Dermis microvascular lymphatic vessel endothelial cell (primary cell): ENCODE measurements around the gene SEMA3C. TPM values are rescaled to one million over a fixed set of nuclear protein-coding genes. Genes with fewer than 3 reads are reported as not detected.

Experiments used
- DNase-seq, 2 donors: peaks; one replicate each; pipeline versions ENCODE4 v3.0.0 to v3.0.0-alpha.2; 2010; ENCODE audit warnings: low read depth in 2 of 2
- total RNA-seq: library from RNA; depleted of rRNA; stranded (reverse); fragments of >200 nt; gene quantifications from 2 replicates; pipeline ENCODE4 v1.2.1, GENCODE V29; 2014

SEMA3C gene
- total RNA-seq, 1 donor from 2014 or later: under 0.01 TPM

DNA sequence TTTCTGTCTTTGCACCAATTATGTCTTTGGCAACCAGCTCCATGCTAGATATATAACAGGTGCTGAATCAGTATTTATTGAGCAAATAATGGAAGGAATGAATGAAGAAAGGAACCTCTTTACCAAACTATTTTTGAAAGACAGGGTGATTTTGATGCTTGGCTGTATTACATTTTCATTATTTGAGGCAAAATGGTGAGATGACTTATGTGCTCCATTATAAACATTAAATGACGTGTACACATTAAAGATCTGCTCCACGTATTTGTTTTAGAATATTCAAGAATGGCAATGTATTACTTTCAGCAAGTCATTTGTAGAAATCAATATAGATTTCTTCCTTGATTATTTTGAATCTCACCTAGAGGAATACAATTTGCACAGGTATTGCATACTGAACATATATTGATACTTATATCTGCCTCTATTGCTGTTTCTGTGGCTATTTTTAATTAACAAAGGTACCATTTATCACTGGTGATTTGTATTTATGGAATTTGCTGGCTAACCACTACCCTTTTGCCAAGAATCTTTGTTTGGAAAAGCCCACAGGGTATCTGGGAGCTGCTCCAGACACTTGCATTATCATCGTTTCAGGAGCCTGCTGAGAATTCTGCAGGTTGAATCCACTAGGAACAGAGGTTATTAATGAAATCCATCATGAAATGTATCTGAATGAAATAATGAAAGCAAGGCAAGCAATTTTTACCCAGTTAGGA is 92.2 kb downstream of the SEMA3C start:
- DNase-seq: no peak

DNA sequence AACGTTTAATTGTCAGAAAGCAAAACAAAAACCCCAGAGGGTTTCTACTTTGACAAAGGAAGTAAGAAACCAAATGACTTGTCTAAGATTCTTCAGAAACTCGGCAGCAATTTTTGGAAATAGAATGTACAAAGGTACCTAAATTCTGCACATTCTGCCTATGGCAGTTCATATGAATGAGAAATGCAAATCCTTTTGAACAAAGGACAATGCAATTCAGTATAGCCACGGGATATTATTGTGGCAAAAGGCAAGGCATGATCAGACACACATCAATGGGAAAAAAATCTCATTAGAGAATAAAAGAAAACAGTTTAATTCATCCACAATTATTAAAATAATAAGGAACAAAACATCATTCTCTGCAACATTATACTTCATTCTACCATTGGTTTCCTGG is 93.4 kb downstream of the SEMA3C start:
- no peak for DNase-seq

GRCh38 chr7:80824253-80824652 is 94.6 kb downstream of the SEMA3C start:
- DNase-seq: no peak

DNA sequence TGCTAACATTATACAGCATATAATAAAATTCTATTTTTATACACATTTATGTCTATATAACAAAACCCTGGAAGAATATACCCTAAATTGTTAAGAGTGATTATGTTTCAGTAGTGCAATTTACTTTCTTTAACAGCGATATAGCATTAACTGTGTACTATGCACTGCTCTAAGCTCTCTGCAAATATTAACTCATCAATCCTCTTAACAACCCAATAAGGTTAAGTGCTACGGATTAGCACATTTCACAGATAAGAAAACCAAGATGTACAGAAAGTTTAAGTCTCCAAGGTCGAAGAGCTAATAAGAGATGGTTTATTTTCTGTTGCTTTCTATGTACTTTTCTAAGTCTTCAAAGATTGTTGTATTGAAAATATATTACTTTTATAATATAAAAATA is 95.8 kb downstream of the SEMA3C start:
- DNase-seq: no peak

GRCh38 chr7:80821771-80822319 is 97.0 kb downstream of the SEMA3C start:
- DNase-seq: no peak

DNA sequence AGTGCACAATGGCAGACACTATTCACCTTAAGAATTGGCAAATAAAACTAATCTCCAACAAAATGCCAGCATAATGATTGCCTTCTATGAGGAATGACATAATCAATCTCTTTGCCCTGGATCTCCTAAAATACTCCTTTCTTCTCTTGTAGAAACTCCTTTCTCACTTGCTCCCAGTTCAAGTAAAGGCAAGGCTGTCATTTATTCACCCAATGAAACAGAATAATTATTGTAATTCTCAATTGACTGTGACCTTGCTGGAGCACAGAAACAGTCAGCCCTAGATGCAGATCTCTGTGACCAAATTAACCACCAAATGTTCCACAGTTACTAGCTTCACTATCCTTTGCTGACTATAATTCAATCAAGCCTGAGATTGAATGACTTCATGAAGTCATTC is 99.3 kb downstream of the SEMA3C start:
- no peak for DNase-seq

DNA sequence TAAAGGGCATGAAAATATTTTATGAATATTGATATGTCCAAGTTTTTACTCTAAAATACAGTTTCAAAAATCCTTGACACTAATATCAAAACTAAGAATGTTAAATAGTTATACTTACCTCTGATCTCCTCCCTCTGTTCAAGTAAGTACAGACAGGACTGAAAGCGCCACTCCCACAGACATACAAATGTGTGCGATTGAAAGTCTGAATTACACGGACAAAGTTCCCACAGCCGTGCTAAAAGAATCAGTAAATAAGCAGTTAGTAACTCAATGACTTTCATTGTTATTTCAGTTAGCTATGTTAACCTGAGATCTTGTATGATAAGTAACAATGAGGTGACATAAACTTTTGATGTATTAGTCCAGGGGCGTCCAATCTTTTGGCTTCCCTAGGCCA is 100.7 kb downstream of the SEMA3C start:
- DNase-seq: no peak

DNA sequence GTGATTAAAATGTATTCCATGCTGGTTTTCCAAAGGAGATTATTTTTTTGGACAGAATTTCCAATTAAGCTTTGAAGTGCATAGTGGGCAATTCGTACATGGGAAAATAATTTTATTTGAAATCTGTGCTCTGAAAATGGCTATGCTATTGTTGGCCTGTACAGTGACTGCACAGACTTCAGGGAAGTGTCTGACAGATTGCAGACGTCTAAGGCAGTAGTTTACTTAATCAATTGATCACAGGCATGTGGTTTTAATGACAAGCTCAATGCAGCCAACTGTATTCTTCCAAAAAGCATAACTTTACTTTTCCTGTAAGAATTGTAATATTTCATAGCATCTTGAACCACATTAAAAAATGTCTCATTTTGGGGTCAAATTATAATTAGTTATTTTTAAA is 102.0 kb downstream of the SEMA3C start:
- no peak for DNase-seq

GRCh38 chr7:80815733-80816132 is 103.1 kb downstream of the SEMA3C start:
- DNase-seq: no peak

- DNase-seq: no peak
Measured at GRCh38 chr7:80809545-80809944, 109.3 kb downstream of the SEMA3C start.

DNA sequence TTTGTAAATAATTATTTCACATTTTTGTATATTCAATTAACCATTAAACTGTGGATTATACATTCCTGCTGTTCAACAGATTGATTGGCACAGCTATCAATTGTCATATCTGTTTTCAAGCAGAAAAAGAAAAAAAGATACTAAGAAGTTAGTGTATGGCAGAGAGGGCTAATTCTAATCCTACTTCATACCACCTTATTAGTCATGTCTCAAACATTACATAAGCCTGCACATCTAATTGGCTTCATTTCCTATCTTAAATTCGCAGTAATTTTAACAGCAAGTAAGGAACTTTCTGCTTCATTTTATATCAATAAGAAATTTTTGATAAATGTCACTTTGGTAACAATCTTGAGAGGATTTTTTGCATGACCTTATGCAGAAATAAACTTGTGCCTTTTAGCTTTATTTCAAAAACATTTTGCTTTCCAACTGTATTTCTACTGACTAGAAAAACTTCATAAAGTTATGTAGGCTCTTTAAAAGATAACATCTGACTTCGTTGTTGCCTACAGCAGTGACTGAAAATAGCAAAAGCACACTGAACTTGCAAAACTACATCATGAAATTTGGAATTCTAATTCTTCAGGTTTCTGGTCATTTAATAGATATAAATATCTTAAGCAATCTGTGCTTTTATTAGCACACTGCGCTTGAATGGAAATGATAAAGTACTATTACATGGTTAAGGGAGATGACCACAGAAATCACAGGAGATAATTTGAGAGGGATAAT is 111.5 kb downstream of the SEMA3C start:
- no peak for DNase-seq

GRCh38 chr7:80806663-80807062 is 112.2 kb downstream of the SEMA3C start:
- DNase-seq: no peak

DNA sequence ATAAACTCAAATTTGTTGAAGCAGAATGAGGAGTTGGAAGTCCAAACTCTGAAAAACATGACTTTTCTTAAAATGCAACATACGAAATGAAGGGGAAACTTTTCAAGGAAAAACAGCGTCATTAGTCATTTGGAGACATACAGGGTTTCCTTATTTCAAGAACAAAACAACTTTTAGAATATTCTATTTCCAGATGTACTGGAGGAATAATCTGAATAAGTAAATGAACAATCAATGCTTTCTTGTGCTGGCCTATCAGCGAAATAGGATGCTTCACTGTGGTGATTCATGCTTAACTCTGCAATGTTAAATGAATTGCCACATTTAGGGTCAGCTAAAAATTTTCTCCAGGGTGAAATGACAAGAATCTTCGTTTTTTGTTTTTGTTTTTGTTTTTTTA is 114.3 kb downstream of the SEMA3C start:
- DNase-seq: no peak

DNA sequence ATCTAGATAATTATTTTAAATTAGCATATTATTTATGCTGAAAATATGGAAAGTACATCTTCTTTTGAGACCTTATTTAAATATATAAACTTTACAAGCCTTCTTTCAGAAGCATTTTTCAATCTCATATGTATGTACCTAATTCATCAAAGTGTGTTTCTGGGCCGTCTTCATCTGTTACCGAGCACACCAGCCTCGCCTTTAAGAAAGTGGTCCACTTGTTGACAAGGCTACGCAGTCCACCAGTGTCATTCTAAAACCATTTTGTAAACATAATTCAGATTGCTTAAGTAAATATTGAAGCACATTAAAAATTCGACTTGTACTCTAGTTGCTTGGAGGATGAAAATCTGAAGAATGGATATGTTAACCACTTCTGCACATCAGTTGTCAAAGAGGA is 116.3 kb downstream of the SEMA3C start:
- no peak for DNase-seq

DNA sequence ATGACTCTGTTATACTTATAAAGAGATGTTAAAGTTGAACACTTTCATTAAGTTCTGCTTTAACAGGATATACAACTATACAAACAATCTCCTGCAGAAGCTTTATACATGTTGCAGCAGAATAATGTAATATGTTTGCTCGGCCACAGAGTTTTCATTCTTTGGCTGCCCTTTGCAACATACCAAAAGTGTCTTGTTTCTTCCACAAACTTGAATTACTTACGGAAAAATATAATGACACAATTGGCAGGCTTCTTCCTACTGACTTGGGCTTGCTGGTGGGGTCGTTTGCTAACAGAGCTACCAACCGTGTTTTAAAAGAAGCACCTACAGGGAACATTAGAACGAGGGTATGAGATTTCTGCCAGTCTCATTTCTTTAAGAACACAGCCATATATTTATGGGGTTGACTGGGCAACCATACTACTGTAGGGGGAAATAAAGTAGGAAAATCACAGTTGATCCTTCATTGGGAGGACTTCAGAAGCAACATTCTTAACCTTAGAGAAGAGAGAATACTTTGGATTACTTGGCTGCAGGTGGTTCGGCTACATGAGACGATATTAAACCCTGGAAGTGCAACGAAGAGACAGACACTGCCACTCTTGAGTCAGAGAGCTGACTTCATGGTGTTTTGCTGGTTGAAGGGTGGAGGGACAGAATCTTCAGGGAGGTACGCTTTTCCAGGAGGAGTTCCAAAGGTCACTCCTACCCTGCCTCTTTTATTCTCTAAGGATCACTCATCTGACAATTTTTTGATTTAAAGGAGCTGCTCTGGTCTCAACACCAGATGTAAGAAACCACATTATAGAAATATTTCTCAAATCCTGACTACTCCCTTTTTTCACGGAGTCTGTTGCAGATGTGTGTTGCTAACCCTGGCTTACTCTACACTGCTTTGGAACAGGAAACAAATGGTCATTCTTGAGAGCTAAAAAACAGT is 123.9 kb downstream of the SEMA3C start:
- no peak for DNase-seq

DNA sequence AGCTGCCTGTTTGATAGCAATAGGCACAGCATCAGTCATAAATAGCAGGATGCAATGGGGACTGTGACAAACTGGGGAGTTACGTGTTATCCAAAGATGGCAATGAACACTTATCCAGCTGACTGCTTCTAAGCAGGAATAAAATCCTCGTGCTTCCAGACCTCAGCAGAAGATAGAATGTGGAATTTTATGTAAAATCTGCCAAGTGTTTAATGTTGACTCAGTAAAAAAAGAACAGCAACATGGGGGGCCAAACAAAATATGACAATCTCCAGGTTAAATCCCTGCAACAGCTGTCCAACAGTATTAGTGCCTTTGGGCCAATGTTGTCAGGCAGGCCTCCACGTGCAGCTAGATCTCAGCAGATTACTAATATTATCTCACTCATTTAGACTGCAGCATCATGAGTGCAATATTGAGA is 127.3 kb downstream of the SEMA3C start:
- no peak for DNase-seq

GRCh38 chr7:80790877-80791276 is 128.0 kb downstream of the SEMA3C start:
- no peak for DNase-seq

- DNase-seq: no peak
Measured at GRCh38 chr7:80787721-80788120, 131.1 kb downstream of the SEMA3C start.

- no peak for DNase-seq
Measured at GRCh38 chr7:80785961-80786536, 132.8 kb downstream of the SEMA3C start.

GRCh38 chr7:80785276-80785675 is 133.6 kb downstream of the SEMA3C start:
- DNase-seq: no peak

DNA sequence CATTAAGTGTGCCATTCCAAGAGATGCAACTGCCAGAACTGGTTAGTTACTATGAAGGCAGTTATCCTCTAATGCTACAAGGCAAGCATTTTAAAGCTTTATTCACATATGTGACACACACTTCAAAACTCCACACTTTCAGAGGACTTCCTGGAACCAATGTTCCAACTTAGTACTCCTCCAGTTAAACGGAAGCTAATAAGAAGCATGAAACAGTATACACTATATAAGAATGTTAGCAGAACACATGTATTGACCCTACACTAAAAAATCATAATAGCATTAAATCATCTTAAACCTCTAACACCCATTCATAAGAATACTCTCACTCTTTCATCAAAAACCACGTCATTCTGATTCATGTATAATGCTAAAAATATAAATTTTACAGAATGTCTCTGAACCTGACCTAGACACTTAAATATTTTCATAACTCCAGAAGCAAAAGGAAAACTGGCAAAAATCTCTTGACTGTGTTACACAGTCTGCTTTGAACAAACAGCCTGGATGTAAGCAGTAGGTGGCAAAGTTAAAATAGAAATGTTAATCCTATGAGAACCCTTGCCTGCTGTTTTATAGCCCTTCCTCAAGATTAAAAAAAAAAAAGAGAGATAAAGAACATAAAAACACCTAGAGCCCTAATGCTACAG is 135.0 kb downstream of the SEMA3C start:
- no peak for DNase-seq
